Measurements from ENCODE around the gene FLII. TPM values are rescaled to one million over a fixed set of nuclear protein-coding genes. Genes with fewer than 3 reads are reported as not detected.
"Not testable (repeated sequence)": the region's sequence is repeated elsewhere in the genome, so short reads cannot be mapped to it uniquely, and the experiment has no call there.

Gene FLII
- 102 TPM for total RNA-seq

- peak; percentile 72 for ATAC-seq
- peak; percentile 77 for DNase-seq (ENCODE audit: low spot score)
Observed at GRCh38 chr17:18258356-18259038, at the start of gene FLII. FLII (minus strand) TSS chr17:18258738; CDS start chr17:18258690, 48 bp downstream.

DNA sequence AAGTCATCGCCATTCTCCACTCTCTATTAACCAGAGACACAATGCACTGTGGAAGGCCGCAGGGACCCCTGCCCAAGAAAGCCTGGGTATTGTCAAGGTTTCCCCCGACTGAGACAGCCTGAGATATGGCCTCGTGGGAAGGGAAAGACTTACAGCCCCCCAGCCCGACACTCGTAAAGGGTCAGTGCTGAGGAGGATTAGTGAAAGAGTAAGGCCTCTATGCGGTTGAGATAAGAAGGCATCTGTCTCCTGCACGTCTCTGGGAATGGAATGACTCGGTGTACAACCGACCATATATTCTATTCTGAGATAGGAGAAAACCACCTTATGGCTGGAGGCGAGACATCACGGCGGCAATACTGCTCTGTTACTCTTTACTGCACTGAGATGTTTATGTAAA is 44.7 kb upstream of the FLII start:
- not testable (repeated sequence) for DNase-seq (ENCODE audit: low spot score); ATAC-seq

- ATAC-seq (peak; percentile 36), DNase-seq (ENCODE audit: low spot score) (no peak)
Observed at GRCh38 chr17:18300725-18301480, 42.4 kb upstream of the FLII start.

DNA sequence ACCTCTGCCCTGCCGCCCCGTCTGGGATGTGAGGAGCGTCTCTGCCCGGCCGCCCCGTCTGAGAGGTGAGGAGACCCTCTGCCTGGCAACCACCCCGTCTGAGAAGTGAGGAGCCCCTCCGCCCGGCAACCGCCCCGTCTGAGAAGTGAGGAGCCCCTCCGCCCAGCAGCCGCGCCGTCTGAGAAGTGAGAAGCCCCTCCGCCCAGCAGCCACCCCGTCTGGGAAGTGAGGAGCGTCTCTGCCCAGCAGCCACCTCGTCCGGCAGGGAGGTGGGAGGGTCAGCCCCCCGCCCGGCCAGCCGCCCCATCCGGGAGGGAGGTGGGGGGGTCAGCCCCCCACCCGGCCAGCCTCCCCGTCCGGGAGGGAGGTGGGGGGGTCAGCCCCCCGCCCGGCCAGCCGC is 39.5 kb upstream of the FLII start:
- not testable (repeated sequence) for ATAC-seq; DNase-seq (ENCODE audit: low spot score)

DNA sequence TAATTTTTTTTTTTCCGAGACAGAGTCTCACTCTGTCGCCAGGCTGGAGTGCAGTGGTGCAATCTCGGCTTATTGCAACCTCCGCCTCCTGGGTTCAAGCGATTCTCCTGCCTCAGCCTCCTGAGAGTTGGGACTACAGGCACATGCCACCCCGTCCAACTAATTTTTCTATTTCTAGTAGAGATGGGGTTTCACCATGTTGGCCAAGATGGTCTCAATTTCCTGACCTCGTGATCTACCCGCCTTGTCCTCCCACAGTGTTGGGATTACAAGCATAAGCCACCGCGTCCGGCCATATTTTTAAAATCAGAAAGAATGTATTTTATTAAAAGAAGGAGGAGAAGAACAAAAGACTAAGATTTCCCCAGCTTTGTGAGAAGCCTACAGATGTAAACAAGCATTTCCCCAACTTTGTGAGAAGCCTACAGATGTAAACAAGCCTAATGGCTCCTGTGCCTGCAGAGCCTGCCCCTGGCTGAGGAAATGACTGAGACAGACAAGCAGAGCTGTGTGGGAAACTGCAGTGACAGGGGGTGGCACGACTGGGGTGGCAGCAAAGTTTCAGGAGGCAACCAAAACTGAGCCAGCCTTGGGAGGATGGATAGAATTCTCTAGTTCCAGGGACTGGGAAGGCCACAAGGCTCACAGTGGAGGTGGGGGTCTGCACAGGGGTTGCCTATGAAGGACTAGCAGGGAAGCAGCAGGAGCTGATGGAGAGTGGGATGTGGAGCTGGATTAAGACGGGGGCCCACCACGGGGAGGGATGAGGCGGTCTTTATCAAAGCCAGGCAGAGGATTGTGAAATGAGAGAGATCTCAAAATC is 33.4 kb upstream of the FLII start:
- DNase-seq (ENCODE audit: low spot score) = no peak

DNA sequence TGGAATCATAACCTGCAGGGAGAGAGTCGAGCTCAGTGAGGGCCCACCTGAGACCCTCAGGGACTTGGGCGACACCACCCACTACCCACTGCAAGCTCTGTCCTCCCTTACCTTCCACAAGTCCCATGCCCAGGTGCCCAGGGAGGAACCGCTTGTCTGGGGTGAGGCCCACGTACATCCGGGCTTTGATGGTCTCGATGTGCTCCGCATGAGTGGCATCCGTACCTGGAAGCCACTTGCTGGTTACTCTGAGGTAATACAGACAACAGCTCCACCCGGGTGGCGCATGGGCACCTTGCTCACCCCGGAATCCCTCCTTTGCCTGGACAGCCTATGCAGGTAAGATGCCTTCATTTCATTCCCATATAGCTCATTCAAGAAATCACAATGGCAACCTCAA is 26.8 kb upstream of the FLII start:
- ATAC-seq (no peak), DNase-seq (ENCODE audit: low spot score) (no peak)

More for the DNA sequence above, 33.4 kb upstream of the FLII start:
- no peak for ATAC-seq

- DNase-seq (ENCODE audit: low spot score) (no peak), ATAC-seq (no peak)
Observed at GRCh38 chr17:18281788-18282187, 23.2 kb upstream of the FLII start.

DNA sequence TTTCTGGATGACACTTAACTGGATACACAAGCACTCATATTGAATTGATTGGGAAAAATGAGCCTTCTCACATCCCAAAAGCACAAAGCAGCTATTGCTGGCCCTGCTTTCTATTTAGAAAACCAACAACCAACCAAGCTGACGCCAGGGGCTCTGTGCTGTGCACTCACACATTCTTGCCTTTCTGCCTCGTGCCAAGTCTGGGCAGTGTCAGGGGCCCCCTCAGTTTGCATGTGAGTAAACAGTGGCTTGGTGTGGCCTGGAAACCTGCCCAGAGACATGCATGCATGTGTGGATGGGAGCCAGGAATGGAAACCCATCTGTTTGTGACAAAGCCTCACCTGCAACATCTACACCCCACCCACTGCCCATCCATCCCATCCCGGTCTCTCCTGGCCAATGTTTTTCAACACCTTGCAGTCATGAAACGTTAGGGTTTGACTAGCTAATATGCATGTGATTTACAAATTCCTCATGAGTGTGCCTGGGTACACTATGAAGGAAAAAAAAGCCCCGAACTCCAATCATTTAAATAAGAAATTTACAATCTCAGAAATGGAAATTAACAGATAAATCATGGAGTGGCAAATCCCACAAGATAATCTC is 22.3 kb upstream of the FLII start:
- ATAC-seq = no peak
- DNase-seq (ENCODE audit: low spot score) = no peak

DNA sequence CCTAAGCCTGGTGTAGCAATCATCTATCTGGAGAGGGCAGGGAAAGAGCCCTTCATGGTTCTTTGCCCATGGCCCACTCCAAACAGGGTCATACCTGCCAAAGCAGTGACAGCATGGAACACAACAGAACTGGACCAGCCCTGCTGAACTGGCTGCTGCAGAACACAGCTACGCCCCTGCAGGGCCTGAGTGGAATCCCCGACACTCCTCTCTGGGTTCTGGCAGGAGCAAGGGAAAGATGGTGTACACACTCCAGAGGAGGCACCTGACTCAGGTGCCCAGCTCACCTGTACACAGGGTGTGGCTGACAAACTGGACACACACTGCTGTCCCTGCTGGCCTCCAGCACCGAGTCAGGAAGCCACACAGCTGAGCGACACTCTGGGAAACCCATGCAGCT is 21.7 kb upstream of the FLII start:
- ATAC-seq (no peak), DNase-seq (ENCODE audit: low spot score) (no peak)

- no peak for DNase-seq (ENCODE audit: low spot score)
- ATAC-seq = no peak
Observed at GRCh38 chr17:18278867-18279266, 20.3 kb upstream of the FLII start.

- DNase-seq (ENCODE audit: low spot score) = no peak
- no peak for ATAC-seq
Observed at GRCh38 chr17:18277076-18277475, 18.5 kb upstream of the FLII start.

DNA sequence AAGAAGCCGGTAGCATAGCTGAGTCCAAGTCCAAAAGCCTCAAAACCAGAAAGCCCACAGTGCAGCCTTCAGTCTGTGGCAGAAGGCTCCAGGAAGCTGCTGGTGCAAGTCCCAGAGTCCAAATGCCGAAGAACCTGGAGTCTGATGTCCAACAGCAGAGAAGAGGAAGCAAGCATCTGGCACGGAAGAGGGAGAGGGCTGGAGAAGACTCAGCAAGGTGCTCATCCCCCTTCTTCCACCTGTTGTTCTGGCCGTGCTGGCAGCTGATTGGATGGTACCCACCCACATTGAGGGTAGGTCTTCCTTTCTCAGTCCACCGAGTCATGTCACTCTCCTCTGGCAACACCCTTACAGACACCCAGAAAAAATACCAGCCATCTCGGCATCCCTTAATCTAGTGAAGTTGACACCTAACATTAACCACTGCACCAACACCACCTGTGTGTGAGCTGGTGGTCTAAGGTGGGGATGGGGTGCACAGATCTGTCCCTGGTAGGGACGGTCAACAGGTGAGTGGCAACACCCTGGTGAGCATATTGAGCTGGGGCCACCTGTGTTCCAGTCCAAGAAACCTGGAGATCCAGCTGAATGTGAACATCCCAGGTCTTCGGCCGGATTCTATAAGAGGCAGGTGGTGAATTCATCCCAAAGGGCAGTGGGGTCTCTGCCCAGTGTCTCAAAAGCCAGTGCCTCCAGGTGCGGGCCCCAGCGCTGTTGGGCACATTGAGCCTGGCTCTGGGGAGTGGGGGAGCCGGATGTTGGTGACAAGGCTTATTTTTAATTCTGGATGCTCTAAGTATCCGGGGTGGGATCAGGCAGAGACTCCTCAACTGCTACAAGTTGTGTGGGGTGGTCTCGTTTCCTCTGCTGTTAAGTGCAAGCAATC is 11.8 kb upstream of the FLII start:
- ATAC-seq = peak; percentile 13
- DNase-seq (ENCODE audit: low spot score) = no peak

GRCh38 chr17:18267927-18268711 is 9.6 kb upstream of the FLII start:
- no peak for DNase-seq (ENCODE audit: low spot score)
- peak; percentile 20 for ATAC-seq

DNA sequence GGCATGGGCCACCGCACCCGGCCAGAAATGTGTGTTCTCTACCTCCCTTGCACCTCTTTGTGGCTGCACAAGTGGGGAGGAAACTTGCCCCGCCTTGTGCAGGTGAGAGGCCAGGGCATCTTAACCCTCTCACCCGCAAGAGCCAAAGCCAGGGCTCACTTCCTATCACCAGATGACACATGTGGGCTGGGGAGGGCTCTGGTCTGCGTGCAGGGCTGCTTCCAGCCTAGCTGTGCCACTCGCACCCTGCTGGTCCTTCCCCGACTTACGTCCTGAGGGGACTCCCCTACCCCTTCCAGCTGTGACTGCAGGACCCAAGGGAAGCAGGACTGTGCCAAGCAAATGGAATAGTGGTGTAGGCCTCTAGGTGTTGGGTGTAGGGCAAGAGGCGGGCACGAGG is 8.8 kb upstream of the FLII start:
- DNase-seq (ENCODE audit: low spot score) = no peak

DNA sequence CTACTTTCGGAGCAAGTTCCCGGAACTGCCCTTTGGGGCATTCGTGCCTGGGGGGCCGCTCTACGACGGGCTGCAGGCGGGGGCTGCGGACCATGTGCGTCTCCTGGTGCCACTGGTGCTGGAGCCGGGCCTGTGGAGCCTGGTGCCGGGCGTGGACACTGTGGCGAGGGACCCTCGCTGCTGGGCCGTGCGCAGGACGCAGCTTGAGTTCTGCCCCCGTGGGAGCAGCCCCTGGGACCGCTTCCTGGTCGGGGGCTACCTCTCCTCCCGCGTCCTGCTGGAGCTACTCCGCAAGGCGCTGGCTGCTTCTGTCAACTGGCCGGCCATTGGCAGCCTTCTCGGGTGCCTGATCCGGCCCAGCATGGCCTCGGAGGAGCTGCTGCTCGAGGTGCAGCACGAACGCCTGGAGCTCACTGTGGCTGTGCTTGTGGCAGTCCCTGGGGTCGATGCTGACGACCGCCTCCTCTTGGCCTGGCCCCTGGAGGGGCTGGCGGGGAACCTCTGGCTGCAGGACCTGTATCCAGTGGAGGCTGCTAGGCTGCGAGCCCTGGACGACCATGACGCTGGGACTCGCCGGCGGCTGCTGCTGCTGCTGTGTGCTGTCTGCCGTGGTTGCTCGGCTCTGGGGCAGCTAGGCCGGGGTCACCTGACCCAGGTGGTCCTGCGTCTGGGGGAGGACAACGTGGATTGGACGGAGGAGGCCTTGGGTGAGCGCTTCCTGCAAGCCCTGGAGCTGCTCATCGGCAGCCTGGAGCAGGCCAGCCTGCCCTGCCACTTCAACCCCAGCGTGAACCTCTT is 5.5 kb upstream of the FLII start:
- ATAC-seq = no peak
- DNase-seq (ENCODE audit: low spot score) = no peak

More for the DNA sequence above, 8.8 kb upstream of the FLII start:
- no peak for ATAC-seq

- DNase-seq (ENCODE audit: low spot score) (no peak), ATAC-seq (no peak)
Observed at GRCh38 chr17:18262641-18263040, 4.1 kb upstream of the FLII start.

- DNase-seq (ENCODE audit: low spot score) = no peak
- no peak for ATAC-seq
Observed at GRCh38 chr17:18262111-18262510, 3.6 kb upstream of the FLII start.

- DNase-seq (ENCODE audit: low spot score) = no peak
- ATAC-seq = no peak
Observed at GRCh38 chr17:18261659-18262058, 3.1 kb upstream of the FLII start.

DNA sequence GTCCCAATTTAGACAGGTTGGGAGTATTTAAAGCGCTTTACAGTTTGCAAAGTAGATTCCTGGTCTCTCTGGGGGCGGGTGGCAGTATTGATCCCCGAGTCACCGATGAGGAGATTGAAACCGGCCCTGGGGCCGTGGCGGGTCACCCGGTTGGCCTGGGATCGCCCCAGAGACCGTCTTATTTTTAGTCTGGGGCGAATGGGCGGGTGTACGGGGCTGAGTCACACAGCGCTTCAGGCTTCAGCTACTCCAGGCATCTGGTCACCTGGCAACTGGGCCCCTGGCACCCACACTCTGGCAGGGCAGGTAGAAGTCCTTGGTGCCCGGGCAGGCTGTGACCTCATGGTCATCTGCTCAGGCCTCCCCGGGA is 2.6 kb upstream of the FLII start:
- ATAC-seq = peak; percentile 63
- peak; percentile 86 for DNase-seq (ENCODE audit: low spot score)

Measured in left lobe of liver (tissue), 2 donors.